ENCODE results near the gene RUNX2. TPM values are rescaled to one million over a fixed set of nuclear protein-coding genes. Genes with fewer than 3 reads are reported as not detected.

The RUNX2 gene
- total RNA-seq, 2 experiments from 2014 or later = 0.27 to 0.44 TPM

GRCh38 chr6:45633272-45633908 lies 305.3 kb downstream of the RUNX2 start:
- no peaks in the 10 kb centered on the region for H3K4me1 ChIP-seq (ENCODE audit: insufficient read depth, low read length, poor library complexity, severe bottlenecking)
- H3K79me2 ChIP-seq (ENCODE audit: insufficient read depth, low read depth, low read length) = no peaks in the 10 kb centered on the region
- H3K27ac ChIP-seq (ENCODE audit: low read depth, low read length, poor library complexity, severe bottlenecking) = no peak overlapping the region
- no peak overlapping the region for H3K4me3 ChIP-seq (ENCODE audit: low read depth, low read length, poor library complexity, severe bottlenecking)
- H2AFZ ChIP-seq (ENCODE audit: low read length) = no peak overlapping the region
- no peaks in the 10 kb centered on the region for H3K36me3 ChIP-seq (ENCODE audit: insufficient read depth, low read length)
- H3K4me2 ChIP-seq (ENCODE audit: low read length) = no peak overlapping the region
- no TSS peak for BruUV-seq (replicated peaks)
- CTCF ChIA-PET (ENCODE audit: unreplicated experiment) = no interaction called here
- H4K20me1 ChIP-seq (ENCODE audit: insufficient read depth, low read length) = no peaks in the 10 kb centered on the region
- no peaks in the 10 kb centered on the region for H3K9me3 ChIP-seq (ENCODE audit: low read length)
- H3K9me2 ChIP-seq (ENCODE audit: insufficient read depth, low read length) = no peaks in the 10 kb centered on the region
- TF ChIP-seq, protein P1, sequence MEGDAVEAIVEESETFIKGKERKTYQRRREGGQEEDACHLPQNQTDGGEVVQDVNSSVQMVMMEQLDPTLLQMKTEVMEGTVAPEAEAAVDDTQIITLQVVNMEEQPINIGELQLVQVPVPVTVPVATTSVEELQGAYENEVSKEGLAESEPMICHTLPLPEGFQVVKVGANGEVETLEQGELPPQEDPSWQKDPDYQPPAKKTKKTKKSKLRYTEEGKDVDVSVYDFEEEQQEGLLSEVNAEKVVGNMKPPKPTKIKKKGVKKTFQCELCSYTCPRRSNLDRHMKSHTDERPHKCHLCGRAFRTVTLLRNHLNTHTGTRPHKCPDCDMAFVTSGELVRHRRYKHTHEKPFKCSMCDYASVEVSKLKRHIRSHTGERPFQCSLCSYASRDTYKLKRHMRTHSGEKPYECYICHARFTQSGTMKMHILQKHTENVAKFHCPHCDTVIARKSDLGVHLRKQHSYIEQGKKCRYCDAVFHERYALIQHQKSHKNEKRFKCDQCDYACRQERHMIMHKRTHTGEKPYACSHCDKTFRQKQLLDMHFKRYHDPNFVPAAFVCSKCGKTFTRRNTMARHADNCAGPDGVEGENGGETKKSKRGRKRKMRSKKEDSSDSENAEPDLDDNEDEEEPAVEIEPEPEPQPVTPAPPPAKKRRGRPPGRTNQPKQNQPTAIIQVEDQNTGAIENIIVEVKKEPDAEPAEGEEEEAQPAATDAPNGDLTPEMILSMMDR (conservative IDR thresholded peaks at IDR 0.05; ENCODE audit: low read length) = no peak
- TF ChIP-seq EZH2phosphoT487 (IDR thresholded peaks at IDR 0.05; ENCODE audit: borderline replicate concordance, low read depth, low read length) = no peak
- intact Hi-C loops (cut with micrococcal nuclease; ENCODE audit: unreplicated experiment) = no loop called here
- POLR2A ChIA-PET = interaction anchor here (0.6 to 2.1 kb wide), 5 partner anchors 8 to 49 kb away, joined by 3 to 6 read pairs (median 3); no protein-coding TSS in a partner anchor
- DNase-seq (ENCODE audit: low spot score) = no peak

GRCh38 chr6:45634231-45634630 lies 306.1 kb downstream of the RUNX2 start:
- no peaks in the 10 kb centered on the region for H3K36me3 ChIP-seq (ENCODE audit: insufficient read depth, low read length)
- ChIA-PET CTCF (ENCODE audit: unreplicated experiment) (no interaction called here), POLR2A (interaction anchor here (0.6 to 2.1 kb wide), 4 partner anchors 10 to 286 kb away, joined by 3 to 6 read pairs (median 4); no protein-coding TSS in a partner anchor)
- TF ChIP-seq, protein P1 (conservative IDR thresholded peaks at IDR 0.05; ENCODE audit: low read length) = no peak
- no peak for TF ChIP-seq EZH2phosphoT487 (IDR thresholded peaks at IDR 0.05; ENCODE audit: borderline replicate concordance, low read depth, low read length)
- H3K4me3 ChIP-seq (ENCODE audit: low read depth, low read length, poor library complexity, severe bottlenecking) = no peak overlapping the region
- no peak overlapping the region for H3K4me2 ChIP-seq (ENCODE audit: low read length)
- H3K79me2 ChIP-seq (ENCODE audit: insufficient read depth, low read depth, low read length) = no peaks in the 10 kb centered on the region
- H3K4me1 ChIP-seq (ENCODE audit: insufficient read depth, low read length, poor library complexity, severe bottlenecking) = no peaks in the 10 kb centered on the region
- BruUV-seq (replicated peaks) = no TSS peak
- intact Hi-C loops (cut with micrococcal nuclease; ENCODE audit: unreplicated experiment) = no loop called here
- DNase-seq (ENCODE audit: low spot score) = no peak
- no peak overlapping the region for H2AFZ ChIP-seq (ENCODE audit: low read length)
- no peak overlapping the region for H3K27ac ChIP-seq (ENCODE audit: low read depth, low read length, poor library complexity, severe bottlenecking)
- no peaks in the 10 kb centered on the region for H3K9me2 ChIP-seq (ENCODE audit: insufficient read depth, low read length)
- H4K20me1 ChIP-seq (ENCODE audit: insufficient read depth, low read length) = no peaks in the 10 kb centered on the region
- H3K9me3 ChIP-seq (ENCODE audit: low read length) = no peaks in the 10 kb centered on the region

- TF ChIP-seq EZH2phosphoT487 (IDR thresholded peaks at IDR 0.05; ENCODE audit: borderline replicate concordance, low read depth, low read length) = no peak
- TF ChIP-seq, protein P1 (conservative IDR thresholded peaks at IDR 0.05; ENCODE audit: low read length) = no peak
- no peak overlapping the region for H3K27ac ChIP-seq (ENCODE audit: low read depth, low read length, poor library complexity, severe bottlenecking)
- no peaks in the 10 kb centered on the region for H3K9me3 ChIP-seq (ENCODE audit: low read length)
- H3K4me1 ChIP-seq (ENCODE audit: insufficient read depth, low read length, poor library complexity, severe bottlenecking) = no peaks in the 10 kb centered on the region
- no peak overlapping the region for H3K4me2 ChIP-seq (ENCODE audit: low read length)
- intact Hi-C loops (cut with micrococcal nuclease; ENCODE audit: unreplicated experiment) = no loop called here
- no TSS peak for BruUV-seq (replicated peaks)
- CTCF ChIA-PET (ENCODE audit: unreplicated experiment) = no interaction called here
- no peak overlapping the region for H2AFZ ChIP-seq (ENCODE audit: low read length)
- no peaks in the 10 kb centered on the region for H3K36me3 ChIP-seq (ENCODE audit: insufficient read depth, low read length)
- H3K4me3 ChIP-seq (ENCODE audit: low read depth, low read length, poor library complexity, severe bottlenecking) = no peak overlapping the region
- POLR2A ChIA-PET = interaction anchor here (0.6 kb wide), 1 partner anchor 10 kb away, joined by 3 read pairs; no protein-coding TSS in a partner anchor
- H3K79me2 ChIP-seq (ENCODE audit: insufficient read depth, low read depth, low read length) = no peaks in the 10 kb centered on the region
- no peaks in the 10 kb centered on the region for H3K9me2 ChIP-seq (ENCODE audit: insufficient read depth, low read length)
- H4K20me1 ChIP-seq (ENCODE audit: insufficient read depth, low read length) = no peaks in the 10 kb centered on the region
- DNase-seq (ENCODE audit: low spot score) = no peak
These were observed 307.2 kb downstream of the RUNX2 start for GRCh38 chr6:45635284-45635867.

Measured in OCI-LY7 (cell line).